HG02852 (cell line): ENCODE data around the gene LILRB3.

Experiments
- ATAC-seq: cut with Tn5 transposase; IDR thresholded peaks from one replicate; pipeline ENCODE4 v1.9.1; 2021; ENCODE audit warnings: mild to moderate bottlenecking, moderate library complexity; ENCODE audit not compliant: unreplicated experiment

Gene LILRB3

DNA sequence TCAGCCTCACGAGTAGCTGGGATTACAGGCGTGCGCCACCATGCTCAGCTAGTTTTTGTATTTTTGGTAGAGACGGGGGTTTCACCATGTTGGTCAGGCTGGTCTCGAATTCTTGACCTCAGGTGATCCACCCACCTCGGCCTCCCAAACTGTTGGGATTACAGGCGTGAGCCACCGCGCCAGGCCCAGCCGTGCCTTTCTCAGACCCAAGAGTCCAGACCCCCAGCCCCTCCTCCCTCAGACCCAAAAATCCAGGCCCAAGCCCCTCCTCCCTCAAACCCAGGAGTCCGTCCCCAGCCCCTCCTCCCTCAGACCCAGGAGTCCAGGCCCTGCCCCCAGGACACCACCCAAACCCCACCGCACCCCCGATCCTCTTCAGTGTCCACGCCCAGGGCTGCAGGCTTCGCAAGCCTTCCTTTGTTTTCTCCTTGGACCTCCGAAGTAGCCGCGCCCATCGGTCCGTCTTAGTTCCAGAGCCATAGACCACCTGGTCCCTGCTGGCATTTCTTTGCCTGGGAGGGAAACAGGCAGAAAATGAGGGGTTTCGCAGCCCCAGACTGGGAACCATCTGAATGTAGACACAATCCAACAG lies 53.6 kb downstream of the LILRB3 start:
- no peak for ATAC-seq

DNA sequence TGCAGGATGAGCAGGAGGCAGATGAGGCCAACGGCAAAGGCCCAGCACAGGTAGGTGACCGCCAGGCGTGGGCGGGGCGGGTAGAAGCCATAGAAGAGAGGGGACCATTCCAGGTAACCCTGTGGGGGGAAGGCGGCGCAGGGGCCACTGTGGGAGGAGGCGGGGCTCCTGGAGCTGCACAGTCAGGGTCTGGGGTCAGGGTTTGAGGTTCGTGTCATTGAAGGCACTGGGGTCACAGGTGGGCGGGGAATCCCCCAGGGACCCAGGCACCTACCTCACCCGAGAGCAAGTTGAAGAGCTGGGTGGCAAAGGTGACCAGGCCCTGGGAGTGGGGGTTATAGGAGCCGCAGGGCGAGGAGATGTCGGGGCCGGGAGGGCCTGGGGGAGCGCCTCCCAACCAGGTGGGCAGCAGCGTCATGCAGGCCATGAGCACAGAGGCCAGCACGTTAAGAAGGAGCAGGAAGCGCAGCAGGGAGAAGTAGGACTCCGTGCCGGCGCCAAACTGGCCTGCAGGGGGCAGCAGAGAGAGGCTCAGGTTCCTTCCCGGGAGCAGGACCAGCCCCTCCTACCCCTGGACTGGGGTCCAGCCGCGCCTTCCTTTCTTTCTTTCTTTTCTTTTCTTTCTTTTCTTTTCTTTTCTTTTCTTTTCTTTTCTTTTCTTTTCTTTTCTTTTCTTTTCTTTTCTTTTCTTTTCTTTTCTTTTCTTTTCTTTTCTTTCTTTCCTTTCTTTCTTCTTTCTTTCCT lies 54.5 kb downstream of the LILRB3 start:
- ATAC-seq: no peak
